ENCODE data around the gene RARRES1. TPM values are rescaled to one million over a fixed set of nuclear protein-coding genes. Genes with fewer than 3 reads are reported as not detected.

The RARRES1 gene
- total RNA-seq, 1 experiment from 2014 or later: 0.20 TPM

DNA sequence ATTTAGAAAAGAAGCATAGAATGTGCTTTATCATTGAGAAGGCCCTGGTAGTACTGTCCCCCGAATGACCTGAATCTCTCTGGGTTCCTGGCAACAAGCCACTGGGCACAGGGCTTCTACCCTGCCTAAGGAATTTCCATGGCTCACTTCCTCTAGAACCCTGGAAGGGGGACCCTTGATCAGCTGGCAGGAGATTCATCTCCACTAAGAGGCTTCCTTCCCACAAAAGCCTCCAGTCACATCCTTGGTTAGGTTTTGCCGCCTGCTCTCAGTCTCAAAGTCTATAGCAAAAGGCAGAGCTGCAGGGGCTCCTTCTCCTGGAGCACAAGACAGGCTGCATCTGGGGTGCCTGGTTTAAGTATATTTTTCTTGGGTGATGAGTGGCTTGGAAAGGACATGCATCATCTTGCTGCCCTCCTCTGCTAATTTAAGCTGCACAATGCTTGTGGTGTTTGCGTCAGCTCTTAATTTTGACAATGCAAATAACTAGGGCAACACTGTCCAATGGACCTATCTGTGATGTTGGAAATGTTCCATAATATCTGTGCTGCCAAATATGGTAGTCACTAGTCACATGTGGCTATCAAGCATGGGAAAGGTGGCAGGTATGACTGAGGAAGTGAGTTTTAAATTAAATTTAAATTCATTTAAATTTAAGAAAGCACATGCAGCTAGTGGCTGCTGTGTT lies 33.4 kb upstream of the RARRES1 start:
- H4K20me1 ChIP-seq (ENCODE audit: insufficient read depth): no peaks in the 10 kb centered on the region
- DNase-seq (ENCODE audit: low read depth, low spot score): no peak
- H3K9ac ChIP-seq (ENCODE audit: low read length): no peak overlapping the region
- ATAC-seq: no peak
- H3K4me1 ChIP-seq (ENCODE audit: control insufficient read depth in 1 of 2, insufficient read depth in 2 of 2, low read length in 2 of 2): peaks cover 3 to 15% of the 10 kb centered on the region in 2 experiments; a peak in 3 of 4 replicates
- CTCF ChIA-PET: no interaction called here
- RAD21 ChIA-PET (ENCODE audit: low non-redundant PET in 1 of 2, low total read pairs in 2 of 2, uncharacterized antibody in 2 of 2, unreplicated experiment in 2 of 2): no interaction called here
- no peaks in the 10 kb centered on the region for H3K79me2 ChIP-seq (ENCODE audit: insufficient read depth, low read length)
- H3K27ac ChIP-seq (ENCODE audit: low read depth, low read length): no peak overlapping the region
- BruUV-seq (replicated peaks): no TSS peak
- intact Hi-C loops (cut with micrococcal nuclease): no loop called here
- H3K36me3 ChIP-seq (ENCODE audit: control insufficient read depth in 1 of 2, insufficient read depth in 2 of 2, low read length in 2 of 2): no peaks in the 10 kb centered on the region
- POLR2A ChIA-PET: no interaction called here
- H3K27me3 ChIP-seq (ENCODE audit: insufficient read depth, low read length): no peaks in the 10 kb centered on the region
- no peaks in the 10 kb centered on the region for H3K9me2 ChIP-seq (ENCODE audit: insufficient read depth)
- no peak overlapping the region for H2AFZ ChIP-seq (ENCODE audit: low read depth, low read length, poor library complexity, severe bottlenecking)
- H3K4me2 ChIP-seq (ENCODE audit: low read length): no peak overlapping the region
- H3K4me3 ChIP-seq (replicated peaks in 1 of 2; ENCODE audit: low read depth in 1 of 2, low read length in 2 of 2): no peak overlapping the region
- TF ChIP-seq, protein P1, sequence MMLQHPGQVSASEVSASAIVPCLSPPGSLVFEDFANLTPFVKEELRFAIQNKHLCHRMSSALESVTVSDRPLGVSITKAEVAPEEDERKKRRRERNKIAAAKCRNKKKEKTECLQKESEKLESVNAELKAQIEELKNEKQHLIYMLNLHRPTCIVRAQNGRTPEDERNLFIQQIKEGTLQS (IDR thresholded peaks at IDR 0.05): no peak
- TF ChIP-seq, protein P2, sequence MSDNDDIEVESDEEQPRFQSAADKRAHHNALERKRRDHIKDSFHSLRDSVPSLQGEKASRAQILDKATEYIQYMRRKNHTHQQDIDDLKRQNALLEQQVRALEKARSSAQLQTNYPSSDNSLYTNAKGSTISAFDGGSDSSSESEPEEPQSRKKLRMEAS (IDR thresholded peaks at IDR 0.05): no peak
- TF ChIP-seq YY1 (IDR thresholded peaks at IDR 0.05; ENCODE audit: extremely low read depth, insufficient replicate concordance, low read depth, low read length) (no peak), EGR1 (IDR thresholded peaks at IDR 0.05; ENCODE audit: low read depth) (no peak), POLR2AphosphoS5 (IDR thresholded peaks at IDR 0.05; ENCODE audit: low read depth, low read length) (no peak), CEBPB (IDR thresholded peaks at IDR 0.05; ENCODE audit: low read depth) (no peak), SP1 (IDR thresholded peaks at IDR 0.05; ENCODE audit: low read depth) (no peak), CBX3 (IDR thresholded peaks at IDR 0.05; ENCODE audit: low read depth) (no peak), ELF1 (IDR thresholded peaks at IDR 0.05; ENCODE audit: borderline replicate concordance, low read depth) (no peak)
- TF ChIP-seq, protein P3, sequence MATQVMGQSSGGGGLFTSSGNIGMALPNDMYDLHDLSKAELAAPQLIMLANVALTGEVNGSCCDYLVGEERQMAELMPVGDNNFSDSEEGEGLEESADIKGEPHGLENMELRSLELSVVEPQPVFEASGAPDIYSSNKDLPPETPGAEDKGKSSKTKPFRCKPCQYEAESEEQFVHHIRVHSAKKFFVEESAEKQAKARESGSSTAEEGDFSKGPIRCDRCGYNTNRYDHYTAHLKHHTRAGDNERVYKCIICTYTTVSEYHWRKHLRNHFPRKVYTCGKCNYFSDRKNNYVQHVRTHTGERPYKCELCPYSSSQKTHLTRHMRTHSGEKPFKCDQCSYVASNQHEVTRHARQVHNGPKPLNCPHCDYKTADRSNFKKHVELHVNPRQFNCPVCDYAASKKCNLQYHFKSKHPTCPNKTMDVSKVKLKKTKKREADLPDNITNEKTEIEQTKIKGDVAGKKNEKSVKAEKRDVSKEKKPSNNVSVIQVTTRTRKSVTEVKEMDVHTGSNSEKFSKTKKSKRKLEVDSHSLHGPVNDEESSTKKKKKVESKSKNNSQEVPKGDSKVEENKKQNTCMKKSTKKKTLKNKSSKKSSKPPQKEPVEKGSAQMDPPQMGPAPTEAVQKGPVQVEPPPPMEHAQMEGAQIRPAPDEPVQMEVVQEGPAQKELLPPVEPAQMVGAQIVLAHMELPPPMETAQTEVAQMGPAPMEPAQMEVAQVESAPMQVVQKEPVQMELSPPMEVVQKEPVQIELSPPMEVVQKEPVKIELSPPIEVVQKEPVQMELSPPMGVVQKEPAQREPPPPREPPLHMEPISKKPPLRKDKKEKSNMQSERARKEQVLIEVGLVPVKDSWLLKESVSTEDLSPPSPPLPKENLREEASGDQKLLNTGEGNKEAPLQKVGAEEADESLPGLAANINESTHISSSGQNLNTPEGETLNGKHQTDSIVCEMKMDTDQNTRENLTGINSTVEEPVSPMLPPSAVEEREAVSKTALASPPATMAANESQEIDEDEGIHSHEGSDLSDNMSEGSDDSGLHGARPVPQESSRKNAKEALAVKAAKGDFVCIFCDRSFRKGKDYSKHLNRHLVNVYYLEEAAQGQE (IDR thresholded peaks at IDR 0.05; ENCODE audit: low read depth): no peak
- TF ChIP-seq, protein P4, sequence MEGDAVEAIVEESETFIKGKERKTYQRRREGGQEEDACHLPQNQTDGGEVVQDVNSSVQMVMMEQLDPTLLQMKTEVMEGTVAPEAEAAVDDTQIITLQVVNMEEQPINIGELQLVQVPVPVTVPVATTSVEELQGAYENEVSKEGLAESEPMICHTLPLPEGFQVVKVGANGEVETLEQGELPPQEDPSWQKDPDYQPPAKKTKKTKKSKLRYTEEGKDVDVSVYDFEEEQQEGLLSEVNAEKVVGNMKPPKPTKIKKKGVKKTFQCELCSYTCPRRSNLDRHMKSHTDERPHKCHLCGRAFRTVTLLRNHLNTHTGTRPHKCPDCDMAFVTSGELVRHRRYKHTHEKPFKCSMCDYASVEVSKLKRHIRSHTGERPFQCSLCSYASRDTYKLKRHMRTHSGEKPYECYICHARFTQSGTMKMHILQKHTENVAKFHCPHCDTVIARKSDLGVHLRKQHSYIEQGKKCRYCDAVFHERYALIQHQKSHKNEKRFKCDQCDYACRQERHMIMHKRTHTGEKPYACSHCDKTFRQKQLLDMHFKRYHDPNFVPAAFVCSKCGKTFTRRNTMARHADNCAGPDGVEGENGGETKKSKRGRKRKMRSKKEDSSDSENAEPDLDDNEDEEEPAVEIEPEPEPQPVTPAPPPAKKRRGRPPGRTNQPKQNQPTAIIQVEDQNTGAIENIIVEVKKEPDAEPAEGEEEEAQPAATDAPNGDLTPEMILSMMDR (IDR thresholded peaks at IDR 0.05 in 2 of 3, conservative IDR thresholded peaks at IDR 0.05 in 1 of 3; ENCODE audit: borderline replicate concordance in 1 of 3, insufficient read depth in 1 of 3, low read depth in 2 of 3, low read length in 2 of 3): no peak
- no peaks in the 10 kb centered on the region for H3K9me3 ChIP-seq (ENCODE audit: control insufficient read depth in 1 of 2, insufficient read depth in 1 of 2, low read depth in 1 of 2, low read length in 2 of 2)

Measured in HCT116 (cell line).